ENCODE results near the gene GNB1. TPM values are rescaled to one million over a fixed set of nuclear protein-coding genes. Genes with fewer than 3 reads are reported as not detected.

GNB1 gene
- total and polyA plus RNA-seq, 2 of the 4 experiments (the other 2 are of a cell fraction): 73.5 to 371 TPM

- no peak for ATAC-seq (ENCODE audit: low read depth)
- no peak overlapping the region for H2AK9ac ChIP-seq (replicated peaks; ENCODE audit: low read depth, low read length, poor library complexity)
- H2BK5ac ChIP-seq (ENCODE audit: low read depth, low read length, poor library complexity, severe bottlenecking): no peak overlapping the region
- no peak overlapping the region for H2BK20ac ChIP-seq (ENCODE audit: low read depth, low read length)
- no peak overlapping the region for H4K5ac ChIP-seq (ENCODE audit: low read depth, low read length)
- H3K14ac ChIP-seq (replicated peaks; ENCODE audit: low read depth, low read length): no peak overlapping the region
- H3K9ac ChIP-seq (ENCODE audit: low read depth, low read length): no peak overlapping the region
- H4K20me1 ChIP-seq (ENCODE audit: insufficient read depth, low read length): no peaks in the 10 kb centered on the region
- H3K56ac ChIP-seq (ENCODE audit: extremely low read depth, insufficient read depth, low read length): no peak overlapping the region
- BruUV-seq (replicated peaks): no TSS peak
- H3K27me3 ChIP-seq (ENCODE audit: control insufficient read depth, insufficient read depth, low read length): peaks cover 22% of the 10 kb centered on the region
- ChIA-PET CTCF (no interaction called here), POLR2A (ENCODE audit: unreplicated experiment) (no interaction called here)
- H3K4me2 ChIP-seq (ENCODE audit: low read depth, low read length): no peak overlapping the region
- no peak overlapping the region for H3K4ac ChIP-seq (ENCODE audit: low read depth, low read length)
- H3K79me1 ChIP-seq (ENCODE audit: low read depth in 1 of 2, low read length in 2 of 2): no peaks in the 10 kb centered on the region
- no peak overlapping the region for H2BK15ac ChIP-seq (ENCODE audit: low read depth, low read length)
- 67% methylated on average over 3 of the region's 12 CpGs; no CpG with 5 or more reads in 1 of the 2 experiments for WGBS, 2 experiments (ENCODE audit: extremely low coverage in 2 of 2, insufficient read length in 1 of 2)
- no peak overlapping the region for H2BK120ac ChIP-seq (ENCODE audit: low read depth, low read length)
- intact Hi-C loops (cut with micrococcal nuclease): loop anchor here (5.0 kb wide), 1 partner anchor 232 kb away; no protein-coding TSS in a partner anchor
- no peak overlapping the region for H3K27ac ChIP-seq (ENCODE audit: insufficient read depth, low read length)
- no peak for DNase-seq
- H3K9me3 ChIP-seq (ENCODE audit: control insufficient read depth, insufficient read depth, low read length): no peaks in the 10 kb centered on the region
- no peak overlapping the region for H3K4me3 ChIP-seq (ENCODE audit: insufficient read depth, low read depth, low read length)
- H4K8ac ChIP-seq (ENCODE audit: low read depth in 2 of 2, low read length in 2 of 2): no peak overlapping the region
- TF ChIP-seq USF2 (IDR thresholded peaks at IDR 0.05; ENCODE audit: low read depth, low read length) (no peak), MAFK (IDR thresholded peaks at IDR 0.05; ENCODE audit: low read depth, low read length) (no peak), POLR2A (IDR thresholded peaks at IDR 0.05; ENCODE audit: low read depth, low read length) (no peak), MAZ (IDR thresholded peaks at IDR 0.05; ENCODE audit: borderline replicate concordance, low read depth, low read length) (no peak), CEBPB (IDR thresholded peaks at IDR 0.05; ENCODE audit: low read depth, low read length) (no peak), CHD1 (IDR thresholded peaks at IDR 0.05; ENCODE audit: low read depth, low read length) (no peak), SMC3 (IDR thresholded peaks at IDR 0.05; ENCODE audit: low read depth, low read length) (no peak)
- H4K91ac ChIP-seq (ENCODE audit: insufficient read depth, low read depth, low read length): no peak overlapping the region
- in situ Hi-C loops (cut with MboI; ENCODE audit: low sequenced_read_pairs): no loop called here
- H3K18ac ChIP-seq (ENCODE audit: low read depth, low read length): no peak overlapping the region
- H2AFZ ChIP-seq (replicated peaks; ENCODE audit: low read length, poor library complexity): no peak overlapping the region
- dilution Hi-C loops (cut with HindIII; ENCODE audit: low sequenced_read_pairs, unreplicated experiment): no loop called here
- no peak overlapping the region for H3K23ac ChIP-seq (ENCODE audit: low read depth, low read length)
- H3K4me1 ChIP-seq (ENCODE audit: control insufficient read depth, insufficient read depth, low read length): no peaks in the 10 kb centered on the region
- H3K36me3 ChIP-seq (ENCODE audit: control insufficient read depth, insufficient read depth, low read length): no peaks in the 10 kb centered on the region
- H3K9me1 ChIP-seq (ENCODE audit: insufficient read depth, low read length): peaks cover 7% of the 10 kb centered on the region; the same call in 1 of the 2 replicates
- no peak overlapping the region for H2AK5ac ChIP-seq (ENCODE audit: low read depth, low read length)
Observed at GRCh38 chr1:1940123-1940425, 49.2 kb upstream of the GNB1 start.

Data from IMR-90 (cell line).